HG03378 (cell line): ENCODE results near the gene UNC80.

Source experiments
- ATAC-seq: cut with Tn5 transposase; IDR thresholded peaks from one replicate; pipeline ENCODE4 v1.9.1; 2021; ENCODE audit warnings: mild to moderate bottlenecking, moderate library complexity; ENCODE audit not compliant: unreplicated experiment

UNC80 gene

GRCh38 chr2:209808521-209808920 is 36.9 kb downstream of the UNC80 start:
- ATAC-seq: no peak

- no peak for ATAC-seq
Measured at GRCh38 chr2:209809256-209809655, 37.6 kb downstream of the UNC80 start.

- no peak for ATAC-seq
Measured at GRCh38 chr2:209817844-209818271, 46.2 kb downstream of the UNC80 start.

DNA sequence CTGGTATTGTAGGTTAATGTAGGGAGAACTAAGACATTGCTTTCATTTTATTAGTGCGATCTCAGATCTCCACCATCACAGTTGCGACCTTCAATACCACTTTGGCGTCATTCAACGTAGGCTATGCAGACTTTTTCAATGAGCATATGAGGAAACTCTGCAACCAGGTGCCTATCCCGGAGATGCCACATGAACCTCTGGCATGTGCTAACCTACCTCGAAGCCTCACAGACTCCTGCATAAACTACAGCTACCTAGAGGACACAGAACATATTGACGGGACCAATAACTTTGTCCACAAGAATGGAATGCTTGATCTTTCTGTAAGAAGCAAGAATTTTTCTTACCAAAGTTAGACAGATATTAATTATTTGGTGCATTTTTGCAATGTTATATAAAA is 47.3 kb downstream of the UNC80 start:
- ATAC-seq: no peak

DNA sequence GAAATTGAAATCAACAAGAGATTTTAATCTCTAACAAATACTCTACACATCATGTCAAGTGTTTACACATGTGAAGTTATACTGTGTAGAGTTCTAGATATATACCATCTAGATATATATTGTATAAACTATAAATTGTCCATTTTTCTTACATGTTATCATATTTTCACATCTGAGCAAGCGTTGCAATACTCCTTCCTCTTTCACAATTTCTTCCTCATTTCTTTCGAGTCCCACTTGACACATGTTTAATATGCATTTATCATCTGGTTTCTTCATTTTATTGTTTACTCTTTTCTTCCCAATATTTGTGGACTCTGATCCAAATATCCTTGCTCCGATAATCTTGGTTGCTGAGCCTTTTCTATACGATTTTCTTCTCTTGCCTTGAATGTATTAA is 50.2 kb downstream of the UNC80 start:
- no peak for ATAC-seq

GRCh38 chr2:209823484-209823883 is 51.9 kb downstream of the UNC80 start:
- no peak for ATAC-seq

DNA sequence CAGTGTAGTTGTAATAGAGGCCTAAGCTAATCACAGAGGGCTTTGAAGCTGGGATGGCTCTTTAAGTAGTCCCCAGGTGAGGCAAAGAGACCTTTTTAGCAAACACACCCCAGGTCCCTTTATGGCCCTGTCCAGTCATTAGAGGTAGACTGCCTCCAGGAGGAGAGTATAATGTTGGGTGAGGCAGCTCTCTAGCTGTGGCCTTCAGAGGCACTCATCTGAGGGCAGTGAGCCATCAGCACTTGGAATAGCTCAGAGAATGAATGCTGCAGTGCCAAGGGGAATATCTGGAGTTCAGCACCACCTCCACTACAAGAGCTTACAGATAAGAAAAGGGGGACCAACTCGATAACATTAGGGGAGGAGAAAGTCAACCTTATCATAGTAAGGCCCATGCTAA is 52.8 kb downstream of the UNC80 start:
- no peak for ATAC-seq

- no peak for ATAC-seq
Measured at GRCh38 chr2:209830722-209831465, 59.3 kb downstream of the UNC80 start.

- ATAC-seq: no peak
Measured at GRCh38 chr2:209834767-209835166, 63.1 kb downstream of the UNC80 start.

DNA sequence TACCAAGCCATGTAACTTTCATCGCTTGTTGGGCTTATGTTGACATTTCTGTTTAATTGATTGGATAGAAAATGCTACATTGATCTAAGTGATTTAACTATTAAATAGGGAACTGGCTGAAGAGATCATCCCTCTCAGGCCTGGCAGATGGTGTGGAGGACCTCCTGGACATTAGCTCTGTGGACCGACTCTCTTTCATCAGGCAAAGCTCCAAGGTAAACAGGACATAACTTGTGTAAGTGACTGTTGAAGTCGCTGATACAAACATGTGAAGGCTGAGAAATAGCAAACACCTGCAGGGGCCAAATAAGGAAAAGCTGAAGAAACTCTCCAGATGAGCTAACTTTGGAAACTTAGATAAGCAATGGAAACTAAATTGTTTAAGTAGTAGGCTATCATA is 68.8 kb downstream of the UNC80 start:
- ATAC-seq: no peak

GRCh38 chr2:209845666-209846065 is 74.0 kb downstream of the UNC80 start:
- ATAC-seq: no peak

- no peak for ATAC-seq
Measured at GRCh38 chr2:209864716-209865295, 93.2 kb downstream of the UNC80 start.

DNA sequence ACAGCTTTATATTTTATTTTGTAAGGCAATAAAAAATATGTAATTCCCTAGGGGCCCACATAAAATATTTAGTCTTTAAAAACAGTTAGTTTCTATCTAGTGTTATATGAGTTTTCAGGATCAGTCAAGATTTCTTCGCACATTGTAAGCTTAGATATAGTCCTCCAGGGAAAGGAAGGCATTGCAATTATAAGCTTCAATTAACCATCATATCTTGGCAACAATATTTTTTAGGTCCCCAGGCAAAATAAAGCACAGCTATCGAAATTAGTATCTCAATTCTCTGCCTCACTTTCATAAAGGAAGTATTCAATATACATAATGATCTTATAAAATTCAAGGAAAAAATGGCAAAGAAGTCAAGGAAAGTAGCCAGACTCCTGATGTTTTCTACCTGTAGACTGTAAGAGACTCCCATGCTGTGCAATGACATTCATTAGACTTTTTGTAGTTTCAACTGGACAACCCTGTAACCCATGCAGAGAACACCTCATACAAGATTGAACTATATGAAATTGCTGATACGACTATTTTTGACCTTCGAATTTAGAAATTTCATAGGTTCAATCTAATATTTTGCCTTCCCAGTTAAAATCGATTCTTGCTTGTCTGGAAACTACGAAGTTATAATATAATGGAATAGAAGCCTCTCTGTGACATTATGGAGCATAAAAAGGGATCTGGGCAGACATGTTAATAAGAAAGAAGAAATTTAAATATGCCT is 96.8 kb downstream of the UNC80 start:
- no peak for ATAC-seq

GRCh38 chr2:209870067-209870466 is 98.4 kb downstream of the UNC80 start:
- ATAC-seq: no peak

- no peak for ATAC-seq
Measured at GRCh38 chr2:209872675-209873074, 101.0 kb downstream of the UNC80 start.

- no peak for ATAC-seq
Measured at GRCh38 chr2:209875270-209875669, 103.6 kb downstream of the UNC80 start.

DNA sequence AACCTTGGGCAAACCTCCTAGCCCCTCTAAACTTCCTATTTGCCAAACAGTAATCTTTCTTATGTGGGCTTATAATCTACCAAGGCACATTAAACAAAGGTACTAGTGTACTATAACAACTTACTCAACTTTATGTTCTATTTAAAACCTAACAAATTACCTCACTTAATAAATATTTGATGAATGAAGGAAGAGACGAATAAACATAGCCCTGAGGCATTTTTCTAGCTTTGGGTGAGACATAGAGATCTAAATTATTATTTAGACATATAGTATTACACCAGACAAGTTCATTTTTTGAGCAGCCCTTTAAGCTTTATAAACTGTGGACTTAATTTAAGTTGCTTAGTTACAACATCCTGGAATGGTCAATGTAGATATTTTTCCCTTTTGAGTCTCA is 104.6 kb downstream of the UNC80 start:
- ATAC-seq: no peak

DNA sequence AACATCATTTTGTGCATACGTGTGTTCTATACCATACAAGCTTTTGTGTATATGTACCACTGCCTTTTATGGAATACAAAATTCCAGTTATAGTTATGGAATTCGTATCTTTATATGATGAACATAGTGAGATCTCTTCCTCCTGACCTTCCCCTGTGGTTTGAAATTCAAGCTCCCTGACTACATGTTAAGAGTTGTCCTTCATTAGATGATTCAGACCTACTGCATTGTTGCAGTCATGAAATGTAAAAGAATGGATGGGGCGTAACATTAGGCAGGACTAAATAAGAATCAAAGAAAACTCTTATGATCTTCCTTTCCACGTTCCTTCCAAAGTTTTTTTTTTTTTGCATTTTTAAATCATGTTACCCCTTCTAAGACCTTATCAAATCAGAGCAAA is 107.1 kb downstream of the UNC80 start:
- no peak for ATAC-seq

DNA sequence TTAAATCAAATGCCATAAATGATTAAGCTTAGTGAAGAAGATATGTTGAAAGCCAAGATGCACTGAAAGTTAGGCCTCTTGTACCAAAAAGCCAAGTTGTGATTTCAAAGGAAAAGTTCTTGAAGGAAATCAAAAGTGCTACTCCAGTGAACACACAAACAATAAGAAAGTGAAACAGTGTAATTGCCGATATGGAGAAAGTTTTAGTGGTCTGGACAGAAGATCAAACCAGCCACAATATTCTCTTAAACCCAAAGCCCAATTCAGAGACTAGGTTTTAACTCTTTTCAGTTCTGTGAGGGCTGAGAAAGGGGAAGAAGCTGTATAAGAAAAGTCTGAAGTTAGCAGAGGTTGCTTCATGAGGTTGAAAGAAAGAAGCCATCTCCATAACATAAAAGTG is 129.0 kb downstream of the UNC80 start:
- no peak for ATAC-seq

DNA sequence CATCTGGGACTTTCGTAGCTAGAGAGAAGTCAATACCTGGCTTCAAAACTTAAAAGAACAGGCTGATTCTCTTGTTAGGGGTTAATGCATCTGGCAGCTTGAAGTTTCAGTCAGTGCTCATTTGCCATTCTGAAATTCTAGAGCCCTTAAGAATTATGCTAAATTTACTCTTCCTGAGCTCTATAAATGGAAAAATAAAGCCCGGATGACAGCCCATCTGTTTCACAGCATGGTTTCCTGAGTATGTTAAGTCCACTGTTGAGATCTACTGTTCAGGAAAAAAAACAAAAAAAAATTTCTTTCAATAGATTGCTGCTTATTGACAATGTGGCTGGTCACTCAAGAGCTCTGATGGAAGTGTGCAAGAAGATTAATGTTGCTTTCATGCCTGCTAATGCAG is 129.5 kb downstream of the UNC80 start:
- no peak for ATAC-seq

DNA sequence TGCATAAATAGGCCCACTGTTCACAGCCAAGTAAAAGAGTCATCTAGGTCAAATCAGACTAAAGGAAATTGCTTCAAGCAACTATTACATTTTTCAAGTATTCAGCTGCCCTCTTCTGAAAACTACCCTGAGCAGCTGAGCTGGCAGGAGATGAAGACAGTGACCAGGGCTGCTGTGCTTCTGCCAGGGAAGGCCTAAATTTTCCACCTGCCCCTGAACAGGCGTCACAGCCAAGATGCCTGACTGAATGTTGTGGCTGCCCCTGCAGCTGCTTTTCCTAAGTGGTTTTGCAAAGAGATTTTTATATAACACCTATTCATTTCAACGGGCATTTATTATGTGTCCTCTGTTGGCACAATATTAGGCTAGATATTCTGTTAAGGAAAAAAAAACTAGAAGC is 134.1 kb downstream of the UNC80 start:
- ATAC-seq: no peak

DNA sequence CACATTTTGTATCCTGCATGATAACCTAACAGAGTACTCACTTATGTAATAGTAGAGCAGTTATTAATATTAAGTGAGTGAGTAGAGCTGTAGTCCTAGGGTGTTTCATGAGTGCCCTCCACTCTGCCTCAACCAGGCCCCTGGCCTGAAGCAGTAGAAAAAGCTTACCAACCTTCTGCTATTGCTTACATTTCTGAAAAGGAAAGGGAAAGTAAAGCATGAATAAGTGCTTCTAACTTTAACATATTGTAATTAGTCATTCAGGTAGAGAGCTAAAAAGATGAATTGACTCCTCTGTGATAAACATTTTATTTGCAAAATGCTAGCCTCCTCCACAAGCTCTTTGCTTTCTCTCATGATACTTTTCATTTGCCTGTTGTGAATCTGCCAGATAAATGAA is 136.1 kb downstream of the UNC80 start:
- ATAC-seq: peak; percentile 48
